ENCODE data around the gene ALK. TPM values are rescaled to one million over a fixed set of nuclear protein-coding genes. Genes with fewer than 3 reads are reported as not detected.

The ALK gene
- polyA plus RNA-seq, 1 of the 3 experiments (the other 2 are of a cell fraction): 0.30 TPM

- TF ChIP-seq SIN3A (IDR thresholded peaks at IDR 0.05; ENCODE audit: borderline replicate concordance, low read depth, low read length) (no peak), USF2 (IDR thresholded peaks at IDR 0.05; ENCODE audit: borderline replicate concordance, low read depth, low read length) (no peak), USF1 (IDR thresholded peaks at IDR 0.05; ENCODE audit: borderline replicate concordance, low read depth) (no peak), RCOR1 (IDR thresholded peaks at IDR 0.05; ENCODE audit: low read length) (no peak), GABPA (IDR thresholded peaks at IDR 0.05; ENCODE audit: low read depth) (no peak), ELF1 (IDR thresholded peaks at IDR 0.05) (no peak), EP300 (IDR thresholded peaks at IDR 0.05; ENCODE audit: borderline replicate concordance in 1 of 2, low read depth in 1 of 2, low read length in 1 of 2) (no peak), TCF12 (IDR thresholded peaks at IDR 0.05) (no peak), TEAD4 (IDR thresholded peaks at IDR 0.05; ENCODE audit: borderline replicate concordance, insufficient read depth) (no peak)
Observed at GRCh38 chr2:29443151-29443550, 478.2 kb downstream of the ALK start (continued).

- POLR2A ChIA-PET: no interaction called here
- Histone ChIP-seq H3K79me2 (ENCODE audit: insufficient read depth) (no peaks in the 10 kb centered on the region), H2AFZ (ENCODE audit: low read depth) (no peak overlapping the region), H4K20me1 (ENCODE audit: insufficient read depth) (no peaks in the 10 kb centered on the region), H3K27ac (ENCODE audit: low read depth in 2 of 2, low read length in 1 of 2) (peak overlapping the region in 1 of 2 experiments; percentile 11; a peak in 1 of 4 replicates), H3K9me3 (no peaks in the 10 kb centered on the region), H3K36me3 (replicated peaks in 1 of 2; ENCODE audit: control insufficient read depth in 1 of 2, insufficient read depth in 2 of 2, low read length in 1 of 2) (no peaks in the 10 kb centered on the region), H3K4me2 (no peak overlapping the region), H3K27me3 (ENCODE audit: insufficient read depth) (no peaks in the 10 kb centered on the region), H3K4me1 (ENCODE audit: control insufficient read depth in 1 of 2, insufficient read depth in 2 of 2, low read depth in 1 of 2, low read length in 1 of 2) (peaks cover 0 to 43% of the 10 kb centered on the region in 2 experiments; a peak in 3 of 4 replicates), H3K4me3 (ENCODE audit: low read depth in 2 of 2, low read length in 1 of 2) (no peak overlapping the region), H3K9me2 (no peaks in the 10 kb centered on the region), H3K9ac (no peak overlapping the region), H3F3A (replicated peaks; ENCODE audit: insufficient read depth) (no peaks in the 10 kb centered on the region)
- 22% methylated on average over 6 of the region's 6 CpGs for WGBS (ENCODE audit: low lambda C conversion rate)
- TF ChIP-seq GABPA (IDR thresholded peaks at IDR 0.05; ENCODE audit: low read depth) (no peak), IRF3 (IDR thresholded peaks at IDR 0.05; ENCODE audit: low read depth, low read length) (no peak), EZH2phosphoT487 (IDR thresholded peaks at IDR 0.05; ENCODE audit: borderline replicate concordance, low read depth) (no peak), PBX3 (IDR thresholded peaks at IDR 0.05) (no peak), TAF1 (IDR thresholded peaks at IDR 0.05; ENCODE audit: borderline replicate concordance, low read depth, low read length) (no peak), SIN3A (IDR thresholded peaks at IDR 0.05; ENCODE audit: borderline replicate concordance, low read depth, low read length) (no peak), JUND (IDR thresholded peaks at IDR 0.05) (no peak), FOSL2 (IDR thresholded peaks at IDR 0.05; ENCODE audit: borderline replicate concordance, low read depth) (no peak)
- no peak for DNase-seq
- CTCF ChIA-PET: no interaction called here
Observed at GRCh38 chr2:29440921-29441623, 480.3 kb downstream of the ALK start.
